ENCODE data around the gene COG7.

Gene COG7

GRCh38 chr16:23357761-23358290 lies 95.2 kb downstream of the COG7 start:
- Histone ChIP-seq H3K27ac (ENCODE audit: low read depth, low read length) (no peak overlapping the region), H3K9ac (ENCODE audit: low read depth, low read length) (no peak overlapping the region), H3K4me1 (ENCODE audit: insufficient read depth, low read length) (no peaks in the 10 kb centered on the region), H3K4me3 (ENCODE audit: low read length) (no peak overlapping the region), H3K9me3 (ENCODE audit: insufficient read depth, low read depth, low read length) (no peaks in the 10 kb centered on the region), H3K36me3 (ENCODE audit: insufficient read depth, low read length) (no peaks in the 10 kb centered on the region), H3K27me3 (ENCODE audit: insufficient read depth, low read length) (no peaks in the 10 kb centered on the region)
- WGBS, result 87% methylated on average over 8 of the region's 8 CpGs

GRCh38 chr16:23356941-23357340 lies 96.0 kb downstream of the COG7 start:
- Histone ChIP-seq H3K4me3 (ENCODE audit: low read length) (no peak overlapping the region), H3K4me1 (ENCODE audit: insufficient read depth, low read length) (no peaks in the 10 kb centered on the region), H3K36me3 (ENCODE audit: insufficient read depth, low read length) (no peaks in the 10 kb centered on the region), H3K9me3 (ENCODE audit: insufficient read depth, low read depth, low read length) (no peaks in the 10 kb centered on the region), H3K27me3 (ENCODE audit: insufficient read depth, low read length) (no peaks in the 10 kb centered on the region), H3K27ac (ENCODE audit: low read depth, low read length) (no peak overlapping the region), H3K9ac (ENCODE audit: low read depth, low read length) (no peak overlapping the region)
- WGBS, result 94% methylated on average over 7 of the region's 7 CpGs

GRCh38 chr16:23355106-23355670 lies 97.8 kb downstream of the COG7 start:
- no peaks in the 10 kb centered on the region for H3K36me3 ChIP-seq (ENCODE audit: insufficient read depth, low read length)
- H3K9me3 ChIP-seq (ENCODE audit: insufficient read depth, low read depth, low read length), result no peaks in the 10 kb centered on the region
- no peak overlapping the region for H3K9ac ChIP-seq (ENCODE audit: low read depth, low read length)
- H3K27me3 ChIP-seq (ENCODE audit: insufficient read depth, low read length), result no peaks in the 10 kb centered on the region
- no peak overlapping the region for H3K27ac ChIP-seq (ENCODE audit: low read depth, low read length)
- H3K4me3 ChIP-seq (ENCODE audit: low read length), result no peak overlapping the region
- no peaks in the 10 kb centered on the region for H3K4me1 ChIP-seq (ENCODE audit: insufficient read depth, low read length)
- WGBS, result 94% methylated on average over 13 of the region's 13 CpGs

GRCh38 chr16:23354246-23354645 lies 98.7 kb downstream of the COG7 start:
- Histone ChIP-seq H3K4me1 (ENCODE audit: insufficient read depth, low read length) (no peaks in the 10 kb centered on the region), H3K27me3 (ENCODE audit: insufficient read depth, low read length) (no peaks in the 10 kb centered on the region), H3K9ac (ENCODE audit: low read depth, low read length) (no peak overlapping the region), H3K4me3 (ENCODE audit: low read length) (no peak overlapping the region), H3K9me3 (ENCODE audit: insufficient read depth, low read depth, low read length) (no peaks in the 10 kb centered on the region), H3K27ac (ENCODE audit: low read depth, low read length) (no peak overlapping the region), H3K36me3 (ENCODE audit: insufficient read depth, low read length) (no peaks in the 10 kb centered on the region)
- 91% methylated on average over 9 of the region's 9 CpGs for WGBS

GRCh38 chr16:23353440-23353839 lies 99.5 kb downstream of the COG7 start:
- no peaks in the 10 kb centered on the region for H3K9me3 ChIP-seq (ENCODE audit: insufficient read depth, low read depth, low read length)
- H3K4me1 ChIP-seq (ENCODE audit: insufficient read depth, low read length), result no peaks in the 10 kb centered on the region
- H3K9ac ChIP-seq (ENCODE audit: low read depth, low read length), result no peak overlapping the region
- no peaks in the 10 kb centered on the region for H3K36me3 ChIP-seq (ENCODE audit: insufficient read depth, low read length)
- H3K27ac ChIP-seq (ENCODE audit: low read depth, low read length), result no peak overlapping the region
- no peak overlapping the region for H3K4me3 ChIP-seq (ENCODE audit: low read length)
- H3K27me3 ChIP-seq (ENCODE audit: insufficient read depth, low read length), result no peaks in the 10 kb centered on the region

GRCh38 chr16:23351360-23351759 lies 101.6 kb downstream of the COG7 start:
- 91% methylated on average over 5 of the region's 5 CpGs for WGBS

GRCh38 chr16:23348579-23349469 lies 104.2 kb downstream of the COG7 start:
- WGBS, result 71% methylated on average over 17 of the region's 18 CpGs
- no peak overlapping the region for H3K9ac ChIP-seq (ENCODE audit: low read depth, low read length)
- no peak overlapping the region for H3K27ac ChIP-seq (ENCODE audit: low read depth, low read length)
- 0 out of 2 replicates have a peak, but pooled peaks cover 2% of the 10 kb centered on the region for H3K27me3 ChIP-seq (ENCODE audit: insufficient read depth, low read length)
- no peaks in the 10 kb centered on the region for H3K36me3 ChIP-seq (ENCODE audit: insufficient read depth, low read length)
- no peaks in the 10 kb centered on the region for H3K9me3 ChIP-seq (ENCODE audit: insufficient read depth, low read depth, low read length)
- peaks cover 9% of the 10 kb centered on the region; the same call in 1 of the 2 replicates for H3K4me1 ChIP-seq (ENCODE audit: insufficient read depth, low read length)
- no peak overlapping the region for H3K4me3 ChIP-seq (ENCODE audit: low read length)

More at GRCh38 chr16:23351360-23351759, 101.6 kb downstream of the COG7 start:
- Histone ChIP-seq H3K4me3 (ENCODE audit: low read length) (no peak overlapping the region), H3K36me3 (ENCODE audit: insufficient read depth, low read length) (no peaks in the 10 kb centered on the region), H3K27ac (ENCODE audit: low read depth, low read length) (no peak overlapping the region), H3K4me1 (ENCODE audit: insufficient read depth, low read length) (no peaks in the 10 kb centered on the region), H3K9ac (ENCODE audit: low read depth, low read length) (no peak overlapping the region), H3K27me3 (ENCODE audit: insufficient read depth, low read length) (0 out of 2 replicates have a peak, but pooled peaks cover 2% of the 10 kb centered on the region), H3K9me3 (ENCODE audit: insufficient read depth, low read depth, low read length) (no peaks in the 10 kb centered on the region)

GRCh38 chr16:23345237-23345636 lies 107.8 kb downstream of the COG7 start:
- no peak overlapping the region for H3K27ac ChIP-seq (ENCODE audit: low read depth, low read length)
- H3K4me1 ChIP-seq (ENCODE audit: insufficient read depth, low read length), result peaks cover 12% of the 10 kb centered on the region; the same call in 1 of the 2 replicates
- H3K27me3 ChIP-seq (ENCODE audit: insufficient read depth, low read length), result 0 out of 2 replicates have a peak, but pooled peaks cover 2% of the 10 kb centered on the region
- no peaks in the 10 kb centered on the region for H3K9me3 ChIP-seq (ENCODE audit: insufficient read depth, low read depth, low read length)
- H3K9ac ChIP-seq (ENCODE audit: low read depth, low read length), result no peak overlapping the region
- 97% methylated on average over 5 of the region's 5 CpGs for WGBS
- no peaks in the 10 kb centered on the region for H3K36me3 ChIP-seq (ENCODE audit: insufficient read depth, low read length)
- no peak overlapping the region for H3K4me3 ChIP-seq (ENCODE audit: low read length)

GRCh38 chr16:23343643-23344612 lies 109.1 kb downstream of the COG7 start:
- H3K9ac ChIP-seq (ENCODE audit: low read depth, low read length), result no peak overlapping the region
- H3K4me1 ChIP-seq (ENCODE audit: insufficient read depth, low read length), result peaks cover 12% of the 10 kb centered on the region; the same call in 1 of the 2 replicates
- WGBS, result 49% methylated on average over 2 of the region's 5 CpGs

GRCh38 chr16:23342083-23342640 lies 110.8 kb downstream of the COG7 start:
- 0 out of 2 replicates have a peak, but pooled peaks cover under 1% of the 10 kb centered on the region for H3K27me3 ChIP-seq (ENCODE audit: insufficient read depth, low read length)
- H3K9ac ChIP-seq (ENCODE audit: low read depth, low read length), result no peak overlapping the region
- no peaks in the 10 kb centered on the region for H3K9me3 ChIP-seq (ENCODE audit: insufficient read depth, low read depth, low read length)
- H3K4me3 ChIP-seq (ENCODE audit: low read length), result no peak overlapping the region
- H3K36me3 ChIP-seq (ENCODE audit: insufficient read depth, low read length), result no peaks in the 10 kb centered on the region
- H3K27ac ChIP-seq (ENCODE audit: low read depth, low read length), result no peak overlapping the region
- WGBS, result 91% methylated on average over 5 of the region's 5 CpGs
- H3K4me1 ChIP-seq (ENCODE audit: insufficient read depth, low read length), result peaks cover 12% of the 10 kb centered on the region; the same call in 1 of the 2 replicates

More at GRCh38 chr16:23343643-23344612, 109.1 kb downstream of the COG7 start:
- H3K9me3 ChIP-seq (ENCODE audit: insufficient read depth, low read depth, low read length), result no peaks in the 10 kb centered on the region
- H3K27ac ChIP-seq (ENCODE audit: low read depth, low read length), result no peak overlapping the region; the same call in 1 of the 2 replicates
- H3K4me3 ChIP-seq (ENCODE audit: low read length), result no peak overlapping the region
- 0 out of 2 replicates have a peak, but pooled peaks cover 2% of the 10 kb centered on the region for H3K27me3 ChIP-seq (ENCODE audit: insufficient read depth, low read length)
- H3K36me3 ChIP-seq (ENCODE audit: insufficient read depth, low read length), result no peaks in the 10 kb centered on the region

Measured in HUES64 (cell line).